ENCODE data around the gene MAGI1. TPM values are rescaled to one million over a fixed set of nuclear protein-coding genes. Genes with fewer than 3 reads are reported as not detected.
"Not testable (repeated sequence)": the region's sequence is repeated elsewhere in the genome, so short reads cannot be mapped to it uniquely, and the experiment has no call there.

MAGI1 gene
- total RNA-seq, 2 experiments from 2014 or later, result 0.04 TPM; not detected in 1

DNA sequence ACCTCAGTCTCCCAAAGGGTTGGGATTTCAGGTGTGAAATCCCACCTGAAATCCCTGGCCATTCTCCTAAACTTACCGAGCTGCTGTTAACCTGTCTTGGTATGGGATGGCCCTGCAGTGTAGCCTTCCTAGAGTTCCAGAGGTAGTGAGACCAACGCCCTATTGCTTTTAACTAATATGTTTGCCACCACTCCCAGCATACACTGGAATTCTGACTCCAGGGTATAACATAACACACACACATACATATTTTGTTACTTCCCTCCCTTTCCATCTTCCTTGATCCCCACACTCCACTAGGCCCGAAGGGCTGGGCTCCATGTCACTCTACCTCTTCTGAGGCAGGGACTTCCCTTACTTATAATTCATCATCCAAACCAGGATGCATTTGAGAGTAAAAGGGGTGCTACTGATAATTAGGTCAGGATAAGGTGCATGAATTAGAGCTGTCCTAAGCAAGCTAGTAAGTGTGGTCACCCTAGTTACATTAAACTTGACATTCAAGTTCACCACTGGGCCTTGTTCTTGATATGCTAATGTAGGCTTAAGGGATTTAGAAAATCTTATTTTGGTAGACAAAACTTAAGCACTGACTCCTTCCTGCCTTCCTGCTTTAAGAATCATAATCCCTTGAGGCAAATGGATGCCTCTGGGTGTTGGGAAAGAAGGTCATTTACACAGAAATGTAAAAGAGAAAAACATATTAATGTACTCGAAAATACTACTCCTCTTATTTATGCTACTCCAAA, 317.6 kb downstream of the MAGI1 start:
- H3K4me3 Mint-ChIP-seq, result no peak overlapping the region
- H3K36me3 Mint-ChIP-seq (ENCODE audit: low read depth), result no peaks in the 10 kb centered on the region
- no peaks in the 10 kb centered on the region for H3K27me3 Mint-ChIP-seq
- no peaks in the 10 kb centered on the region for H3K9me3 Mint-ChIP-seq
- H3K27ac Mint-ChIP-seq, result no peak overlapping the region
- CTCF ChIA-PET, result no interaction called here
- DNase-seq, result no peak
- POLR2A ChIA-PET, result no interaction called here
- no peaks in the 10 kb centered on the region for H3K4me1 Mint-ChIP-seq

DNA sequence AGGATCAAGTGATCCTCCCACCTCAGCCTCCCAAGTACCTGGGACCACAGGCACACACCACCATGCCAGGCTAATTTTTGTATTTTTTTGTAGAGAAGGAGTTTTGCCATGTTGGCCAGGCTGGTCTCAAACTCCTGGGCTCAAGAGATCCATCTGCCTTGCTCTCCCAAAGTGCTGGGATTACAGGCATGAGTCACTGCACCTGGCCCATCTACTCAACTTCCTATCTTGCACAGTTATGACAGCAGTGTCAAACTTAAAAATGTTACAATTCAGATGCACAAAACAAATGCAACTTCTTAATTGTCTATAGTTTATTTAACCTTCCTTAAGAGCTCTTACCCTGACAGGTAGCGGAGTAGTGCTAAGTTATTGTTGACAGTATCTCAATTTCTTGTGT, 319.1 kb downstream of the MAGI1 start:
- H3K36me3 Mint-ChIP-seq (ENCODE audit: low read depth); POLR2A ChIA-PET; H3K27ac Mint-ChIP-seq; H3K4me3 Mint-ChIP-seq; DNase-seq; H3K4me1 Mint-ChIP-seq; CTCF ChIA-PET; H3K9me3 Mint-ChIP-seq; H3K27me3 Mint-ChIP-seq: not testable (repeated sequence)

DNA sequence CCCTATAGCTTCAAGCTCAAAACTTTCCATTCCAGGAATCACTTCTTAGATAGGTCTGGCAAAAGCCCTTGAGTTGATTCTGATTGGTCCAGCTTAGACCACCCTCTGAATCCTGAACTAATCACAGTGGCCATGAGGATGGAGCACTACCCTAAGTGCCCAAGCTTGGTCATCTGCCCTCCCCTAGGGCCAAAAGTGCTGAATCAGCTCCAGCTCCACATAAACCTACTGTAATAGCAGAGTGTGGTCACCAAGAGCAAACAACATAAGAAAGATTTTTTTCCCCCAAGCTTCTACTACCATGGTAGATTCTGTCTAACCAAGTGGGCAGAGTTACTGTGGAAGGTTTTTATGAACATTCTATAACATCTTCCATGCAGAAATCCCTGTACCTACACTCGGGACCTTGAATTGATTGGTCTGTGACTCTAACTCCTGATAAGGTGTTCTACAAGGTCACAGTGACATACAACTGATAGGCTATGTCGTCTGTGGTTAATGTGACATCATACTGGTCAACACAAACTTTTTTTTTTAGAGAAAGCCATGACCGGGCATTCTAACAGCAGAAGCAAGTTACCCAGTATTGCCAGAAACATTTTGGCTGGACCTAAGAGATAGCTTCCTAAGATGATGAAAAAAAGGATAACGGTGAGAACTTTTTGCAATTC, 320.9 kb downstream of the MAGI1 start:
- Mint-ChIP-seq H3K9me3 (no peaks in the 10 kb centered on the region), H3K4me1 (no peaks in the 10 kb centered on the region), H3K27ac (no peak overlapping the region), H3K4me3 (no peak overlapping the region), H3K36me3 (ENCODE audit: low read depth) (no peaks in the 10 kb centered on the region), H3K27me3 (no peaks in the 10 kb centered on the region)
- no peak for DNase-seq
- ChIA-PET POLR2A (no interaction called here), CTCF (interaction anchor here (1.1 kb wide), 1 partner anchor 18 kb away, joined by 3 read pairs; no protein-coding TSS in a partner anchor)

DNA sequence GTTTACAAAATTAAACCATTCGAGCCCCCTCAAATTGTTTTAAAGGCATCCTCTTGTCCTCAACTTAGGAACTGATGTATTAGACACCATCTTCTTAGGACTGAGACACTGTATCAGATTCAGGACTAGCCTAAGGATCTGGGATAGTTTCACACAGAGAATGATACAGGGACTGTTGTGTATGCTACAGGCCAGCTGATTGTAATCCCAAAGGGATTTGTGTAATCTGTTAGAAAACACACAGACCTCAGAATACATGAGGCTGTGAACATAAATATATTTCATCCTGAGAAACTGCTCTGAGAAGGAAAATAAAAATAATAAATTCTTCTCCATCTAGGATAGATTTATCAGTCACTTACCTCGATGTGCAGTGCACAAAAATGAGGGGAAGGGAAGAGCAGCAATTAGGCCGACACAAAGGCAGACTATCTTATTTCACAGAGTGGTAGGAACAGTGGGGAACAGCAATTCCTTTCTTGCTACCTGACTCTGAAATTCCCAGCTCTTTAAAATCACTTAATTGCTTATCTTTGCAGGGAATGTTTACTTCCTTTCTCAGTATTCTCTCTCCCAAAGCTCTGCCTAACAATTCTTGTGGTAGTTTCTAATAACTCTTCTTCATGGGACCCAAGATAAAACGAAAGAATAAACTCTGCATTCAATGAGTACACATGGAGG, 322.5 kb downstream of the MAGI1 start:
- ChIA-PET CTCF (no interaction called here), POLR2A (no interaction called here)
- Mint-ChIP-seq H3K4me1 (no peaks in the 10 kb centered on the region), H3K27ac (no peak overlapping the region), H3K36me3 (ENCODE audit: low read depth) (no peaks in the 10 kb centered on the region), H3K27me3 (no peaks in the 10 kb centered on the region), H3K9me3 (no peaks in the 10 kb centered on the region), H3K4me3 (no peak overlapping the region)
- DNase-seq, result no peak

DNA sequence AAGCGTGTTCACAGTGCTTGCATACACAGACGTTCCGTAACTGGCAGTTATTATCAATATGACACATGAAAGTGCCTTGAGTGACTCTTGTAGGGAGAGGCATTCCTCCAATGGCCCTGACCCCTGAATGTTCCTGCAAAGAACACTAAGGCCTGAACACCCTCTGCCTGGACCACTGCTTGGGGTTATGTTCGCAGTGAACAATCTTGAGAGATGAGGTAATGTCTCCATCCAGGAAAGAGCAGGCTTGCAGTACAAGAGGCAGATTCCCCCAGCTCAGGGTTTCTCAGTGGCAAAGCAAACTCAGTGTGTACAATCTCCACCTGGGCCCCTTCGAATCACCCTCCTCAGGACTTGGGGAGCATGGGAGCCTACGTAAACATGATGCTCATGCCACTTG, 324.6 kb downstream of the MAGI1 start:
- Mint-ChIP-seq H3K27me3 (no peaks in the 10 kb centered on the region), H3K27ac (no peak overlapping the region), H3K9me3 (peaks cover 4% of the 10 kb centered on the region), H3K36me3 (ENCODE audit: low read depth) (no peaks in the 10 kb centered on the region), H3K4me1 (no peaks in the 10 kb centered on the region), H3K4me3 (no peak overlapping the region)
- POLR2A ChIA-PET, result no interaction called here
- CTCF ChIA-PET, result no interaction called here
- DNase-seq, result no peak

DNA sequence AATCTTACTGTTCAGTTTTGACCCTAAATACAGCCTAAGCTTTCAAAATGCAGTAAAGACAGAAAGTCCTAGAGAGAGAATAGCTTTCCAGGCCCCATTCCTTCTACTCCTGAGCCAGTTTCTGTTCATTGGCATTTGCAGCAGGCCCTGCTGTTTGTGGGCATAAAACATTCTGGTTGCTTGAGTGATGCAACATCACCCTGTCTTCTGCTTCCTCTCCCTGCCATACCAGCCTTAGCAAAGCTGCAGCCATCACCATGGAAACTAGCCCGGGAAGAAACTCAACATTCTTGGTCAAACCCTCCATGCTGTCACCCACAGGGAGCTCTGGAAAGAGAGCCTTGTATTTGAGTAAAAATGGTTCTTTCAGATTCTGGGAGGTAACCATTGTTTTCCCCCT, 325.7 kb downstream of the MAGI1 start:
- CTCF ChIA-PET, result no interaction called here
- H3K27me3 Mint-ChIP-seq, result no peaks in the 10 kb centered on the region
- no peak overlapping the region for H3K4me3 Mint-ChIP-seq

DNA sequence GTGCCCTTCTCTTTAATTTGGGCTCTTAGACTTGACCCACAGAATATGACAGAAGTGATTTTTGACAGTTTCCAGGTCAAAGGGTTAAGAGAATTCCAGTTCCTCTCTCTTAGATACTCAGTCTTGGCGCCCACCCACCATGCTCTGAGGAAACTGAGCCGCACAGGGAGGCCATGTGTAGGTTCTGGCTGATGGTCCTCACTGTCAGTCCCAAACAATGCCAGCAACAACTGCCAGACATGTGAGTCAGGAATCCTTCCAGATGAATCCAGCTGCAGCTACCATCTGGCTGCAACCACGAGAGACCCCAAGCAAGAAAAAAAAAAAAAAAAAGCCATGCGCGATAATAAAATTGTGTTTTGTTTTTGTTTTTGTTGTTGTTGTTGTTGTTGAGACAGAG, 326.6 kb downstream of the MAGI1 start:
- DNase-seq, result no peak
- Mint-ChIP-seq H3K4me1 (no peaks in the 10 kb centered on the region), H3K4me3 (no peak overlapping the region), H3K27ac (no peak overlapping the region), H3K36me3 (ENCODE audit: low read depth) (no peaks in the 10 kb centered on the region), H3K27me3 (no peaks in the 10 kb centered on the region), H3K9me3 (peaks cover 6% of the 10 kb centered on the region)
- POLR2A ChIA-PET, result no interaction called here
- CTCF ChIA-PET, result no interaction called here

More for the DNA sequence above, 325.7 kb downstream of the MAGI1 start:
- POLR2A ChIA-PET, result no interaction called here
- peaks cover 4% of the 10 kb centered on the region for H3K9me3 Mint-ChIP-seq
- no peaks in the 10 kb centered on the region for H3K4me1 Mint-ChIP-seq
- DNase-seq, result no peak
- no peak overlapping the region for H3K27ac Mint-ChIP-seq
- H3K36me3 Mint-ChIP-seq (ENCODE audit: low read depth), result no peaks in the 10 kb centered on the region

DNA sequence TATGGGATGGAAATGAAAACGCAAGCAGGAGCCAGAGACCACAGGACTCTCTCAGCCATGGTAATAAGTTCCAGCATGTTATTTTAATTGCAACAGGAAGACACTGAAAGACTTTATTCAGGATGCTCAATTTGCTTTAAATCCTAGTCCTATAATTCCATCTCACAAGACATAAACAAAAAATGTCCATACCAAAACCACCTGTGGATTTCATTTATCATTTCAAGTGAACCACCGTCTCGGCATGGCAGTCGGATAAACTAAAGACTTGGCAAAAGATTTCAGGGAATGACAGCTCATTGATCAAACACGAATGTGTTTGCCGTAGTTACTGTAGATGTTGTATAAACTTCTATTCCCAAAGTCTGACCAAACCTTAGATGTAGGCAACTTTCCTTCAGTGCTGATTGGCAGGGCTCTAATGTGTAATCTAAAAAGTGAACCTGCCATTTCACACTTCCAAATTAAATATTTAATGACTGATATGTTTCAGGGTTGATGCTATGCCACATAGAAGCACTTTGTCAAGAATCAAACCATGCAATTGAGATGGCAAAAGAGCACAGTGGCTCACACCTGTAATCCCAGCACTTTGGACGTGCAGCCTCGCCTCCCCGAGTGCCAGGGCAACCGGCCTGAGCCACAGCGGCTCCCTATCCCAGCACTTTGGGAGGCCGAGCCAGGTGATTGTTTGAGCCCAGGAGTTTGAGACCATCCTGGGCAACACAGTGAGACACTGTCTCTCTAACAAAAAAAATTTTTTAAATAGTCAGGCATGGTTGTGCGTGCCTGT, 331.7 kb downstream of the MAGI1 start:
- ChIA-PET CTCF (no interaction called here), POLR2A (no interaction called here)
- no peaks in the 10 kb centered on the region for H3K36me3 Mint-ChIP-seq (ENCODE audit: low read depth)
- H3K4me3 Mint-ChIP-seq, result no peak overlapping the region
- no peak for DNase-seq
- H3K9me3 Mint-ChIP-seq, result peaks cover 6% of the 10 kb centered on the region
- no peaks in the 10 kb centered on the region for H3K4me1 Mint-ChIP-seq
- no peaks in the 10 kb centered on the region for H3K27me3 Mint-ChIP-seq
- H3K27ac Mint-ChIP-seq, result no peak overlapping the region

DNA sequence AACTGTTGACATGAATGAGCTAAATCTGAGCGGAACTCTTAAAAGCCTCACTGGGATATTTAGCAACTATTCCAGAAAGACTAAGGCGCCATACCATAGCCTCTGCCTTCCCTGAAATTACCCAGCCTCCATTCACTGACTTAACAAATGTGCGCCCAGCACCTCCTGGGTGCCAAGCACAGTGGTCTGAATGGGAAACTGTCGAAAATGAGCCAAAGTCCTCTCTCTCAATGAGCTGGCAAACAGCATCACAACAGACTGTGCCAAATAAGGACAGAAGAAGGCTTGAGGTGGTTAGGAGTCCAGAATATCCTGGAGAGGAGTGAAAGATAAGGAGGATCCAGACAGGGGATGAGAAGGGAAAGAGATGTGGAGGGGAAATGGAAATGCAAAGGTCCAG, 332.4 kb downstream of the MAGI1 start:
- H3K4me3 Mint-ChIP-seq, result no peak overlapping the region
- CTCF ChIA-PET, result no interaction called here
- no peak for DNase-seq
- H3K27ac Mint-ChIP-seq, result no peak overlapping the region
- POLR2A ChIA-PET, result no interaction called here
- no peaks in the 10 kb centered on the region for H3K36me3 Mint-ChIP-seq (ENCODE audit: low read depth)
- peaks cover 6% of the 10 kb centered on the region for H3K9me3 Mint-ChIP-seq
- H3K27me3 Mint-ChIP-seq, result no peaks in the 10 kb centered on the region
- no peaks in the 10 kb centered on the region for H3K4me1 Mint-ChIP-seq

DNA sequence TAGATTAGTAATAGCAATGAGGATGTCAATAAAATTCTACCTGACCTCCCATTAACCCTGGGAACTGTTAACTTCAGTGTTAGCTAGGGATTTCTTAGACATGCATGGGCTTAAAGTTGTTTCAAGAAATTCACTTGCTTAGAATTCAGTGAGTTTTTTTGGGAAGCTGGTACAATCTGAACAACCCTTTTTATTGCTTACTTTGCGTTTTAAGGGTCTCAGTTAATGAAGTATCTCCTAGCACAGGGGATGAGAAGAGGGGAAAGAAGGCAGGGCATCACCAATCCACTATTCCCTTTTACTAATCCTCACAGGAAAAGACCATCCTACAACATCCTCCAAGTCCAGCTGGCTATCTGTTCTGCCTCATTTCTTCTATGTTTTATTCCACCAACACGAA, 334.9 kb downstream of the MAGI1 start:
- Mint-ChIP-seq H3K27ac (no peak overlapping the region), H3K36me3 (ENCODE audit: low read depth) (no peaks in the 10 kb centered on the region), H3K27me3 (no peaks in the 10 kb centered on the region), H3K4me3 (no peak overlapping the region), H3K4me1 (no peaks in the 10 kb centered on the region), H3K9me3 (peaks cover 4% of the 10 kb centered on the region)
- CTCF ChIA-PET, result no interaction called here
- POLR2A ChIA-PET, result no interaction called here
- DNase-seq, result no peak

DNA sequence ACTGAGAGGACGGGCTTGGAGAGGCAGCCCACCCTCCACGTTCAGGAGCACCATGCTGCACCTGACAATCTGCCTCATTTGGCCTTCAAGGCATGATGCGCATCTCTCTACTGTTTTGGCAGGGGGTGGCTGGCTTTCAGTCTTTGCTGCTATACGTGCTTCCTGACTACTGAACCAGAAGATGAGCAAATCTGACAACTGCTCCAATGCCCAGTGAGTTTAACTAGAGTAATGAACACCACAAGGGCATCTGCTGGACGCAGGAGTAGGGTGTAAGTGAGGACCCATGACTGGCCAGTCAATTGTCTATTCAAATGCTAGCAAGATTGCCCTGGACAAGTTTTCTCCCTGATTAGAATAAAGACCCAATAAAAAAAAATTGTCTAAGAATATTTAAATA, 335.7 kb downstream of the MAGI1 start:
- DNase-seq, result no peak
- ChIA-PET CTCF (no interaction called here), POLR2A (no interaction called here)
- Mint-ChIP-seq H3K27ac (no peak overlapping the region), H3K36me3 (ENCODE audit: low read depth) (no peaks in the 10 kb centered on the region), H3K27me3 (no peaks in the 10 kb centered on the region), H3K4me3 (no peak overlapping the region), H3K9me3 (peaks cover 4% of the 10 kb centered on the region), H3K4me1 (no peaks in the 10 kb centered on the region)

DNA sequence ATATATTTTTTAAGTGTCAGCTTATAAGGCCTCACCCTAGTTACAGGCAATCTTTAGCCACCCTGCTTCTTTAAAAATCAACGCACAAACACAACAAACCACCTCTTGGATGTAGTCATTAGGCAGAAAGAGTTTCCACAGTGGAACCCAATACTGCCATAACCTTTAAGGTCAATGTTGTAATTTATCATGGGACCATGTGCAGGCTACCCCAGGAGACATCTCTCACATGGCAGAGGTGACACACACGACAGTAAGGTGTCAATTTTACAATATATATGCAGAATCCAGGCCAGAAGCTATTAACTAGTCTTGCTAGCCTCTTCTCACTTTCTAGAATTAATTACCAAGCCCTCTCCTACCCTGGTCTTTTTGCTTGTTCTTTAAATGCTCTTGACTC, 336.5 kb downstream of the MAGI1 start:
- peaks cover 2% of the 10 kb centered on the region for H3K9me3 Mint-ChIP-seq
- POLR2A ChIA-PET, result no interaction called here

DNA sequence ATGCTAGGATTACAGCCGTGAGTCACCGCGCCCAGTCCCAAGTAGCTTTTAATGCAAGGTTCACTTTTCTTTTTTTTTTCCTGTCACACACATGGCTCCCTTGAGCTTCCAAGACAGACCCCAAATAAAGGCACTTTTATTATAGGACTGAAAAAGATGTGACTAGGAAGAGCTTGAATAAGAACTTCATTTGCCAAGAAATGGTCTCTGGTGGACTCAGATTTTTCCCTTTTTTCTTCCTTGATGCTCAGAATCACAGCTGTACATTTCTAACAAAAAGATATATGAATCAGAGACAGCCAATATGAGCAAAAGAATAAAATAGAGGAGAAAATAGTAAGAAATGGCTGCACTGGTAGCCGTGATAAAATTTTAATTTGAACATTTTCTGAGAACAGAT, 337.2 kb downstream of the MAGI1 start:
- DNase-seq, result no peak
- POLR2A ChIA-PET, result no interaction called here

More for the DNA sequence above, 336.5 kb downstream of the MAGI1 start:
- H3K27me3 Mint-ChIP-seq, result no peaks in the 10 kb centered on the region
- no peak for DNase-seq
- H3K36me3 Mint-ChIP-seq (ENCODE audit: low read depth), result no peaks in the 10 kb centered on the region
- H3K27ac Mint-ChIP-seq, result no peak overlapping the region
- no peak overlapping the region for H3K4me3 Mint-ChIP-seq
- CTCF ChIA-PET, result no interaction called here
- no peaks in the 10 kb centered on the region for H3K4me1 Mint-ChIP-seq

More for the DNA sequence above, 337.2 kb downstream of the MAGI1 start:
- CTCF ChIA-PET, result no interaction called here
- H3K36me3 Mint-ChIP-seq (ENCODE audit: low read depth), result no peaks in the 10 kb centered on the region
- H3K4me1 Mint-ChIP-seq, result no peaks in the 10 kb centered on the region
- H3K9me3 Mint-ChIP-seq, result peaks cover 2% of the 10 kb centered on the region
- no peaks in the 10 kb centered on the region for H3K27me3 Mint-ChIP-seq
- no peak overlapping the region for H3K4me3 Mint-ChIP-seq
- H3K27ac Mint-ChIP-seq, result no peak overlapping the region

All from activated CD4-positive, alpha-beta T cell treated with anti-CD3 and anti-CD28 coated beads, Interleukin-2, amount 10 ng/mL, durations not matched to agents 7 days and 5 days (primary cell).